ENCODE data around the gene ST3GAL3.

GRCh38 chr1:43779805-43780403 is 72.6 kb downstream of the ST3GAL3 start:
- TF ChIP-seq CTCF (IDR thresholded peaks at IDR 0.05 in 4 of 5, conservative IDR thresholded peaks at IDR 0.05 in 1 of 5) (no peak), POLR2A (IDR thresholded peaks at IDR 0.05) (no peak)
